Measurements from ENCODE around the gene TNNI3K.
"Not testable (repeated sequence)": the region's sequence is repeated elsewhere in the genome, so short reads cannot be mapped to it uniquely, and the experiment has no call there.

TNNI3K gene

GRCh38 chr1:74237035-74237434 is 1.8 kb downstream of the TNNI3K start:
- no peak for DNase-seq
- no peak for TF ChIP-seq CTCF (IDR thresholded peaks at IDR 0.05; ENCODE audit: low read depth, low read length)
- Histone ChIP-seq H3K27ac (no peak overlapping the region), H3K4me3 (ENCODE audit: low read depth, low read length) (no peak overlapping the region), H3K27me3 (ENCODE audit: insufficient read depth, low read depth, severe bottlenecking) (no peaks in the 10 kb centered on the region), H3K36me3 (no peaks in the 10 kb centered on the region), H3K9me3 (ENCODE audit: severe bottlenecking) (no peaks in the 10 kb centered on the region)

DNA sequence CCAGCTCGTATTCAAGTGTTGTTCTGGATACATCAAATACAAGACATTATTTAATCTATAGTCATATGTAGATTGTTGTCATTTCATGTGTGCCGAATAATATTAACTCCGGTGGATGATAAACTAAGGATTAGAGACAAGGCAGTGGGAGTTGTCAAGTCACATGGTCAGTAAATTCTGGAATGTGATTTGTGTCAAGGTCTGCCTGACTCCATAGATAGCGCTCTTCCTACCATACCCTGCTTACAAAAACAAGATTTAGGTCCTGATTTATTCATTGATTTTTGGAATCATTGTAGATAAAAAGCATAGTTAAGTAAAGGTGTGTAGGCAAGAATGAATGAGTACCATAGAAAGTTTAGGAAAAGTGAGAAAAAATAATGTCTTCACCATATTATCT is 2.6 kb downstream of the TNNI3K start:
- DNase-seq, result no peak
- Histone ChIP-seq H3K9me3 (ENCODE audit: severe bottlenecking) (no peaks in the 10 kb centered on the region), H3K4me3 (ENCODE audit: low read depth, low read length) (no peak overlapping the region), H3K27ac (no peak overlapping the region), H3K27me3 (ENCODE audit: insufficient read depth, low read depth, severe bottlenecking) (no peaks in the 10 kb centered on the region), H3K36me3 (no peaks in the 10 kb centered on the region)
- TF ChIP-seq CTCF (IDR thresholded peaks at IDR 0.05; ENCODE audit: low read depth, low read length), result no peak

GRCh38 chr1:74245168-74245772 is 10.1 kb downstream of the TNNI3K start:
- Histone ChIP-seq H3K4me3 (ENCODE audit: low read depth, low read length) (no peak overlapping the region), H3K27ac (no peak overlapping the region), H3K36me3 (no peaks in the 10 kb centered on the region), H3K9me3 (ENCODE audit: severe bottlenecking) (no peaks in the 10 kb centered on the region), H3K27me3 (ENCODE audit: insufficient read depth, low read depth, severe bottlenecking) (no peaks in the 10 kb centered on the region)
- TF ChIP-seq CTCF (IDR thresholded peaks at IDR 0.05; ENCODE audit: low read depth, low read length), result no peak
- no peak for DNase-seq

- no peak for DNase-seq
- H3K27me3 ChIP-seq (ENCODE audit: insufficient read depth, low read depth, severe bottlenecking), result no peaks in the 10 kb centered on the region
- no peaks in the 10 kb centered on the region for H3K9me3 ChIP-seq (ENCODE audit: severe bottlenecking)
- no peaks in the 10 kb centered on the region for H3K36me3 ChIP-seq
- no peak for TF ChIP-seq CTCF (IDR thresholded peaks at IDR 0.05; ENCODE audit: low read depth, low read length)
- H3K27ac ChIP-seq, result no peak overlapping the region
- H3K4me3 ChIP-seq (ENCODE audit: low read depth, low read length), result no peak overlapping the region
These were observed 11.1 kb downstream of the TNNI3K start for GRCh38 chr1:74246315-74246714.

DNA sequence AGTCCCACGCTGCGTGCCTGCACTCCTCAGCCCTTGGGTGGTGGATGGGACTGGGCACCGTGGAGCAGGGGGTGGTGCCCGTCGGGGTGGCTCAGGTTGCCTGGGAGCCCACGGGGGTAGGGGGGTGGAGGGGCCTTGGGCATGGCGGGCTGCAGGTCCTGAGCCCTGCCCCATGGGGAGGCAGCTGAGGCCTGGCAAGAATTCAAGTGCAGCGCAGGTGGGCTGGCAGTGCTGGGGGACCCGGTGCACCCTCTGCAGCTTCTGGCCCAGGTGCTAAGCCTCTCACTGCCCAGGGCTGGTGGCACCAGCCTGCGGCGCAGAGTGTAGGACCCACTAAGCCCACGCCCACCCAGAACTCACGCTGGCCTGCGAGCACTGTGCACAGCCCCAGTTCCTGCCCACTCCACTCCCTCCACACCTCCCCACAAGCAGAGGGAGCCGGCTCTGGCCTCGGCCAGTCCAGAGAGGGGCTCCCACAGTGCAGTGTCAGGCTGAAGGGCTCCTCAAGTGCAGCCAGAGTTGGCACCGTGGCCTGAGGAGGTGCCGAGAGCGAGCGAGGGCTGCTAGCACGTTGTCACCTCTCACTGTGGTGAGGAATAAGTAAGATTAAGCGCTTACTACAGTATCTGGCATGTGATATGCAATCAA is 12.8 kb downstream of the TNNI3K start:
- H3K9me3 ChIP-seq (ENCODE audit: severe bottlenecking), result no peaks in the 10 kb centered on the region
- H3K36me3 ChIP-seq, result no peaks in the 10 kb centered on the region
- H3K27me3 ChIP-seq (ENCODE audit: insufficient read depth, low read depth, severe bottlenecking), result no peaks in the 10 kb centered on the region
- H3K27ac ChIP-seq, result no peak overlapping the region
- no peak for TF ChIP-seq CTCF (IDR thresholded peaks at IDR 0.05; ENCODE audit: low read depth, low read length)
- DNase-seq, result no peak
- H3K4me3 ChIP-seq (ENCODE audit: low read depth, low read length), result no peak overlapping the region

GRCh38 chr1:74253243-74253824 is 18.1 kb downstream of the TNNI3K start:
- not testable (repeated sequence) for H3K27me3 ChIP-seq (ENCODE audit: insufficient read depth, low read depth, severe bottlenecking); H3K4me3 ChIP-seq (ENCODE audit: low read depth, low read length)

More at GRCh38 chr1:74253243-74253824, 18.1 kb downstream of the TNNI3K start:
- not testable (repeated sequence) for H3K9me3 ChIP-seq (ENCODE audit: severe bottlenecking); DNase-seq; H3K36me3 ChIP-seq; H3K27ac ChIP-seq

Data from WERI-Rb-1 (cell line).